Astrocyte of the spinal cord (primary cell): ENCODE data around the gene NMU.
"Not testable (repeated sequence)": the region's sequence is repeated elsewhere in the genome, so short reads cannot be mapped to it uniquely, and the experiment has no call there.

Experiments
- DNase-seq: peaks from one replicate; pipeline ENCODE4 v3.0.0; 2011; ENCODE audit warnings: low read depth, low spot score
- H3K4me3 ChIP-seq: 2 replicates; pipeline ENCODE4 v1.5.1; 2011; ENCODE audit warnings: low read depth, mild to moderate bottlenecking, low read length, moderate library complexity
- CTCF ChIP-seq: IDR thresholded peaks from 2 replicates; pipeline ENCODE4 v1.5.1; 2012; ENCODE audit warnings: low read depth, mild to moderate bottlenecking, low read length, inconsistent platforms
- in situ Hi-C: cut with HindIII; loops from 2 replicates; pipeline ENCODE4 v1.10.0; 2017; ENCODE audit warnings: low sequenced_read_pairs

Gene NMU

DNA sequence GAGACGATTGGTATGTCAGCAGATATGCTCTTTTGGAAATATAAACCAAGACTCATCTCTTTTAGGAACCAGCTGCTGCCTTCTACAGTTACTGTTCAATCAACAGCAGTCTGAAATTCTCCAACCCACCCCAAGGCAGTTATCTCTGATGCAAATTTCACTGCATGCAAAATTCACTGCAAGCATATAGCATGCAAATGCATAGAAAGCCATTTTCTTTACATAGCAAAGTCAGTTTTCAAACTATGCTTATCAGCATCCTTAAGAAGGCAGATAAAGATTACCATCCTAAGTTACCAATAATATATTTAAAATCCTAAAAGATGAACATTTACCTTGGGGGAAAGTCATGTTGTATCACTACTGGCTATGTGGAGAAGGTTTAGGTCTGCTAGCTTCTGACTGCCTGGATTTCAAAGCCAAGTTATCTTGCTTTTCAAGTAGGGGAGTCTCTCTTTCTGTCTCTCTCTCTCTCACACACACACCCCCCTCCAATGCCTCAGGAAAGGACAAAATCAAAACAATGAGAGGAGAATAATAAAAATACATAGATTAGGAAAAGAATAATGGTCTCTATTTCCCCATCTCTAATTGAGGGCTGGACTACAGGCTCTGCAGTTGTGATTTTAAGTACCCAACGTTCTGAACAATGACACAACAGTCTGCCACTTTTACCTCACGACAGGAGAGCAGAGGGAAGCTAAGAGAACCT, 1.5 kb downstream of the NMU start:
- DNase-seq: no peak
- in situ Hi-C loops: no loop called here
- TF ChIP-seq CTCF: no peak
- no peak overlapping the region for H3K4me3 ChIP-seq

DNA sequence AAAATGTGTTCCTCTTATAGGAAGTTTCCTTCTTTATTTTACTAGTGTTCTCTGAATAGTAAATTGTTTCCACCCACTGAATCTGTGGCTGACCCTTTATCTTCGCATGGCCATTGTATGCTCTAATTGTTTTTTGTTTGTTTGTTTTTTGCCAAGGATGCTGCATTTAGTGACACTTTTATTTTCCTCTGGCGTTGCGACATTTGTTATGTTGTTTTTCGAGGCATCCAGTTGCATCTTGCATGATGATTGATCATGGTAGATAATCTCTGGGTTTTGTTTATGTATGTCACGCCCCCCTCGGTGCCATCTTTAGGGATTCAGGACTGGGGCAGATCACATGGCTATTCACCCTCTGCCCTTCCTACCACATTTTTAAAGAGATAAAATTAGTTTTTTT, 2.2 kb downstream of the NMU start:
- in situ Hi-C loops: no loop called here
- H3K4me3 ChIP-seq: no peak overlapping the region
- DNase-seq: no peak
- TF ChIP-seq CTCF: no peak

- no peak for TF ChIP-seq CTCF
- no peak overlapping the region for H3K4me3 ChIP-seq
- DNase-seq: no peak
- in situ Hi-C loops: no loop called here
These were observed 10.3 kb downstream of the NMU start for GRCh38 chr4:55625835-55626234.

DNA sequence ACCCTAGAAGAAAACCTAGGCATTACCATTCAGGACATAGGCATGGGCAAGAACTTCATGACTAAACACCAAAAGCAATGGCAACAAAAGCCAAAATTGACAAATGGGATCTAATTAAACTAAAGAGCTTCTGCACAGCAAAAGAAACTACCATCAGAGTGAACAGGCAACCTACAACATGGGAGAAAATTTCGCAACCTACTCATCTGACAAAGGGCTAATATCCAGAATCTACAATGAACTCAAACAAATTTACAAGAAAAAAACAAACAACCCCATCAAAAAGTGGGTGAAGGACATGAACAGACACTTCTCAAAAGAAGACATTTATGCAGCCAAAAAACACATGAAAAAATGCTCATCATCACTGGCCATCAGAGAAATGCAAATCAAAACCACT, 12.0 kb downstream of the NMU start:
- H3K4me3 ChIP-seq, in situ Hi-C loops, DNase-seq: not testable (repeated sequence)

- no peak for DNase-seq
- no peak overlapping the region for H3K4me3 ChIP-seq
- in situ Hi-C loops: no loop called here
- no peak for TF ChIP-seq CTCF
These were observed 17.5 kb downstream of the NMU start for GRCh38 chr4:55618546-55619143.

DNA sequence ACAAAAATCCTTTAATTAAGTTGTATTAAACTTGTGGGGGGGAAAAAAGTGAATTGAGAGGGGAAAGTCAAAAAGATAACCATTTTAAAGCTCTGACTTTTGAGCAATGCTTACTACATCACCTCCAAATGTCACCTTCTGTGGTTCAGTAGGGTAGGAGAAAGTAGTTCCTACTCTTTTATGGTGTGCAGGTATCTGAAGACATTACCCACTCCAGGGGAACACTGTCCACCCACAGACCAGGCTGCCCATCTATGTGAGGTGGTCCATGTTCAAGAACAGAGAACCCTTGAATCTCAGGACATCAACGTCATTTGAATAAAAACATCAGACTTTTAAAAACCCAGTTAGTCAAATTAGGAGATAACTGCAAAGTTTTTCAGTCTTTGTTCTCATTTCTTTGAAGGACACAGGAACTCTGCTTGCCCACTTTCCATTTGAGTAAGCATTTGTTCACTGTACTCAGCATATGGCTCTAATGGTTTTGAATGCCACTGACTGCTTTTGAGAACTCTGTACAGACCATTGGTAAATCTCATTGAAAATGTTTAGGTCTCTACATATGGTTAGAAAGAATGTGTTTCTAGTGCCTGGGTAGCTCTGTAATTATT, 18.4 kb downstream of the NMU start:
- in situ Hi-C loops: no loop called here
- no peak for DNase-seq
- H3K4me3 ChIP-seq: no peak overlapping the region
- no peak for TF ChIP-seq CTCF

DNA sequence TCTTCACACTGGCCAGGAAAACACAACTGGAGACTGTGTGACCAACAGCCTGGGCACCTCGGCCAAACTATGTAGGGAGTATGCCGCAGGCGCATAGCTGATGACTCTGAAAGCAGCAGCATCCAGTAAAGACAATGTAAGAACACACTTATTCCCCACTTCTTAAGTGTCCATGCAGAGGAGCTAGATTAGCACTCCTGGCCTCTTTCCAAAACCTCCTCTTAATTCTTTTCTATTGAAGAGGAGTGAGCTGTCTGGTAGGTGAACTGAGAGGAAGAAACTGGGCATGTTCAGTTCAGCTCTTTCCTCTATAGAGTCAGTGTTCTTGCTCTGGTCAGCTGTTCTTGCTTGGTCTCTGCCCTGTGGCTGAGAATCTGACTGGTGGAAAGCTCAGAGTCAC, 21.1 kb downstream of the NMU start:
- no peak for DNase-seq
- H3K4me3 ChIP-seq: no peak overlapping the region
- TF ChIP-seq CTCF: no peak
- in situ Hi-C loops: no loop called here
